SU-DHL-6 (cell line): Measurements from ENCODE around the gene DYRK1B.

Experiments
- H2AFZ ChIP-seq: fragments of 200-600 bp; sonication (generic); 2 replicates; pipeline ENCODE4 v1.6.1; 2014; ENCODE audit warnings: low read depth, mild to moderate bottlenecking, moderate library complexity, mixed read lengths, antibody characterized with exemption, low read length; ENCODE audit not compliant: severe bottlenecking
- H3F3A ChIP-seq: fragments of 200-600 bp; shearing (Covaris generic); 2 replicates; pipeline ENCODE4 v1.6.0; 2016; ENCODE audit warnings: antibody characterized with exemption, mild to moderate bottlenecking; ENCODE audit not compliant: insufficient read depth
- H3K27ac ChIP-seq: fragments of 200-600 bp; sonication (generic); 2 replicates; pipeline ENCODE4 v1.5.1; 2016; ENCODE audit warnings: low read depth, mild to moderate bottlenecking, low read length, moderate library complexity, mixed read lengths
- H3K27me3 ChIP-seq: fragments of 200-600 bp; sonication (generic), shearing (Covaris generic); 2 replicates; pipeline ENCODE4 v1.6.0; 2014; ENCODE audit warnings: mild to moderate bottlenecking, low read length
- H3K36me3 ChIP-seq: fragments of 200-600 bp; sonication (generic); 2 replicates; pipeline ENCODE4 v1.6.1; 2014; ENCODE audit warnings: mild to moderate bottlenecking, low read length, mixed read lengths
- H3K4me2 ChIP-seq: fragments of 300-600, 200-600 bp; shearing (Covaris generic), sonication (generic); 2 replicates; pipeline ENCODE4 v1.6.0; 2014; ENCODE audit warnings: low read length, low read depth, mild to moderate bottlenecking; ENCODE audit not compliant: poor library complexity, severe bottlenecking
- H3K4me3 ChIP-seq: fragments of 200-600 bp; sonication (generic); 2 replicates; pipeline ENCODE4 v1.5.1; 2014; ENCODE audit warnings: antibody characterized with exemption, low read length, mild to moderate bottlenecking, mixed read lengths; ENCODE audit not compliant: insufficient read depth, poor library complexity, severe bottlenecking
- H3K79me2 ChIP-seq: fragments of 200-600 bp; sonication (generic); 2 replicates; pipeline ENCODE4 v1.6.1; 2014; ENCODE audit warnings: mild to moderate bottlenecking, low read length, moderate library complexity; ENCODE audit not compliant: insufficient read depth
- H3K9ac ChIP-seq: fragments of 200-600 bp; sonication (generic); 2 replicates; pipeline ENCODE4 v1.7.0; 2014; ENCODE audit warnings: mild to moderate bottlenecking, low read length
- H3K9me2 ChIP-seq: fragments of 200-600 bp; sonication (generic); replicated peaks from 2 replicates; pipeline ENCODE4 v1.6.1; 2014; ENCODE audit warnings: low read length; ENCODE audit not compliant: insufficient read depth
- H3K9me3 ChIP-seq: fragments of 200-600 bp; sonication (generic); 2 replicates; pipeline ENCODE4 v1.6.1; 2014; ENCODE audit warnings: low read length, mixed read lengths; ENCODE audit not compliant: insufficient read depth
- H4K20me1 ChIP-seq: fragments of 200-600 bp; sonication (generic); 2 replicates; pipeline ENCODE4 v1.6.1; 2014; ENCODE audit warnings: low read depth, mild to moderate bottlenecking, antibody characterized with exemption, low read length, moderate library complexity, mixed read lengths
- CTCF ChIP-seq: fragments of 200-600 bp; sonication (generic); IDR thresholded peaks from one replicate; pipeline ENCODE4 v1.5.1; 2017; ENCODE audit warnings: antibody characterized with exemption, mild to moderate bottlenecking, low read length, moderate library complexity; ENCODE audit not compliant: insufficient read depth, poor library complexity, severe bottlenecking
- EZH2phosphoT487 ChIP-seq: fragments of 200-600 bp; sonication (generic), shearing (Covaris generic); conservative IDR thresholded peaks from 2 replicates; pipeline ENCODE4 v1.6.1; 2018; ENCODE audit warnings: mild to moderate bottlenecking, antibody characterized with exemption, low read length, moderate library complexity, mixed read lengths

Gene DYRK1B

GRCh38 chr19:39864118-39864517 lies 30.2 kb upstream of the DYRK1B start:
- no peaks in the 10 kb centered on the region for H3K27me3 ChIP-seq
- H3K9me2 ChIP-seq = no peaks in the 10 kb centered on the region
- H4K20me1 ChIP-seq = no peaks in the 10 kb centered on the region
- no peak overlapping the region for H3K4me3 ChIP-seq
- H3K36me3 ChIP-seq = no peaks in the 10 kb centered on the region
- no peaks in the 10 kb centered on the region for H3K9me3 ChIP-seq
- H3K79me2 ChIP-seq = no peaks in the 10 kb centered on the region
- H2AFZ ChIP-seq = no peak overlapping the region
- no peaks in the 10 kb centered on the region for H3F3A ChIP-seq
- no peak overlapping the region for H3K9ac ChIP-seq
- H3K27ac ChIP-seq = no peak overlapping the region
- TF ChIP-seq EZH2phosphoT487 = no peak
- no peak for TF ChIP-seq CTCF
- H3K4me2 ChIP-seq = no peak overlapping the region

GRCh38 chr19:39858541-39858940 lies 24.6 kb upstream of the DYRK1B start:
- Histone ChIP-seq H3F3A (no peaks in the 10 kb centered on the region), H3K27me3 (no peaks in the 10 kb centered on the region), H3K4me3 (no peak overlapping the region), H3K9me2 (no peaks in the 10 kb centered on the region), H3K79me2 (no peaks in the 10 kb centered on the region), H3K9ac (no peak overlapping the region), H3K9me3 (no peaks in the 10 kb centered on the region), H3K27ac (no peak overlapping the region), H4K20me1 (no peaks in the 10 kb centered on the region), H2AFZ (no peak overlapping the region), H3K36me3 (no peaks in the 10 kb centered on the region), H3K4me2 (no peak overlapping the region)
- TF ChIP-seq CTCF = no peak
- TF ChIP-seq EZH2phosphoT487 = no peak

GRCh38 chr19:39852882-39853281 lies 18.9 kb upstream of the DYRK1B start:
- no peak overlapping the region for H2AFZ ChIP-seq
- H3K27ac ChIP-seq = no peak overlapping the region
- H4K20me1 ChIP-seq = no peaks in the 10 kb centered on the region
- H3K9me3 ChIP-seq = no peaks in the 10 kb centered on the region
- no peaks in the 10 kb centered on the region for H3F3A ChIP-seq
- H3K9ac ChIP-seq = no peak overlapping the region
- H3K4me2 ChIP-seq = no peak overlapping the region
- H3K9me2 ChIP-seq = no peaks in the 10 kb centered on the region
- TF ChIP-seq CTCF (no peak), EZH2phosphoT487 (no peak)
- no peak overlapping the region for H3K4me3 ChIP-seq
- no peaks in the 10 kb centered on the region for H3K27me3 ChIP-seq
- H3K36me3 ChIP-seq = no peaks in the 10 kb centered on the region
- H3K79me2 ChIP-seq = no peaks in the 10 kb centered on the region

GRCh38 chr19:39850892-39851291 lies 16.9 kb upstream of the DYRK1B start:
- no peak for TF ChIP-seq CTCF
- no peak for TF ChIP-seq EZH2phosphoT487
- Histone ChIP-seq H3K4me2 (no peak overlapping the region), H3K36me3 (no peaks in the 10 kb centered on the region), H3K27me3 (no peaks in the 10 kb centered on the region), H2AFZ (no peak overlapping the region), H4K20me1 (no peaks in the 10 kb centered on the region), H3K27ac (no peak overlapping the region), H3K4me3 (no peak overlapping the region), H3K9me2 (no peaks in the 10 kb centered on the region), H3K9me3 (no peaks in the 10 kb centered on the region), H3K9ac (no peak overlapping the region), H3F3A (no peaks in the 10 kb centered on the region), H3K79me2 (peaks cover 2% of the 10 kb centered on the region)
